Measurements from ENCODE around the gene ZNF841. TPM values are rescaled to one million over a fixed set of nuclear protein-coding genes. Genes with fewer than 3 reads are reported as not detected.
"Not testable (repeated sequence)": the region's sequence is repeated elsewhere in the genome, so short reads cannot be mapped to it uniquely, and the experiment has no call there.

ZNF841 gene
- total RNA-seq, 1 donor from 2014 or later: 8.2 TPM

DNA sequence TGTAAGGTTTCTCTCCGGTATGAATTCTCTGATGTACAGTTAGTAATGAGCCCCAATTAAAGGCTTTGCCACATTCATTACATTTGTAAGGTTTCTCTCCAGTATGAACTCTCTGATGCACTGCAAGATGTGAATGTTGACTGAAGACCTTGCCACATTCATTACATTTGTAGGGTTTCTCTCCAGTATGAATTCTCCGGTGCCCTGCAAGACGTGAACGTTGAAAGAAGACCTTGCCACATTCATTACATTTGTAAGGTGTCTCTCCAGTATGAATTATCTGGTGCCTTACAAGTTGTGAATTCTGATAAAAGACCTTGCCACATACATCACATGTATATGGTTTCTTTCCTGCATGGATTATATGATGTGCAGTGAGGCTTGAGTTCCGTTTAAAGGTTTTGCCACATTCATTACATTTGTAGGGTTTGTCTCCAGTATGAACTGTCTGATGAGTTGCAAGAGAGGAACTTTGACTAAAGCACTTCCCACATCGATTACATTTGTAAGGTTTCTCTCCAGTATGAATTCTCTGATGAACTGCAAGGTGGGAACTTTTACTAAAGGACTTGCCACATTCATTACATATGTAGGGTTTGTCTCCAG is 29.2 kb downstream of the ZNF841 start:
- ATAC-seq: no peak

DNA sequence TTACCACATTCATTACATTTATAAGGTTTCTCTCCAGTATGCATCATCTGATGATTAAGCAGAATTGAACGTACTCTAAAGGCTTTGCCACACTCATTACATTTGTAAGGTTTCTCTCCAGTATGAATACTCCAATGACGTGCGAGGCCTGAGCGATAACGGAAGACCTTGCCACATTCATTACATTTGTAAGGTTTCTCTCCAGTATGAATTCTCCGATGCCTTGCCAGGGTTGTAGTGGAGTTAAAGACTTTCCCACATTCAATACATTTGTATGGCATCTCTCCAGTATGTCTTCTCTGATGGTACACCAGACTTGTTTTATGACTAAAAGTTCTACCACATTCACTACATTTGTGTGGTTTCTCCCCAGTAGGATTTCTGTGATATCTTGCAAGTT is 30.2 kb downstream of the ZNF841 start:
- ATAC-seq: no peak

- ATAC-seq: not testable (repeated sequence)
Measured at GRCh38 chr19:52056480-52056879, 39.1 kb downstream of the ZNF841 start.

- ATAC-seq: not testable (repeated sequence)
Measured at GRCh38 chr19:52051736-52052135, 43.8 kb downstream of the ZNF841 start.

- ATAC-seq: peak; percentile 96
Measured at GRCh38 chr19:52048555-52049501, 46.7 kb downstream of the ZNF841 start, which contains the start of gene ZNF432. Gene ZNF432, minus strand, starts transcription at chr19:52048838. Its CDS starts 1,970 bp downstream, at chr19:52046868.

- ATAC-seq: no peak
Measured at GRCh38 chr19:52039169-52039568, 56.4 kb downstream of the ZNF841 start.

GRCh38 chr19:52034051-52034728 is 61.4 kb downstream of the ZNF841 start:
- no peak for ATAC-seq

GRCh38 chr19:52028780-52029123 is 66.8 kb downstream of the ZNF841 start:
- ATAC-seq: peak; percentile 22

GRCh38 chr19:52028027-52028779 is 67.4 kb downstream of the ZNF841 start, which contains the start of gene ZNF614:
Gene ZNF614, minus strand, starts transcription at chr19:52028379. Its CDS starts 2,634 bp downstream, at chr19:52025745.
- ATAC-seq: peak; percentile 98

GRCh38 chr19:52026255-52026990 is 69.1 kb downstream of the ZNF841 start:
- not testable (repeated sequence) for ATAC-seq

- not testable (repeated sequence) for ATAC-seq
Measured at GRCh38 chr19:52024478-52024877, 71.1 kb downstream of the ZNF841 start.

DNA sequence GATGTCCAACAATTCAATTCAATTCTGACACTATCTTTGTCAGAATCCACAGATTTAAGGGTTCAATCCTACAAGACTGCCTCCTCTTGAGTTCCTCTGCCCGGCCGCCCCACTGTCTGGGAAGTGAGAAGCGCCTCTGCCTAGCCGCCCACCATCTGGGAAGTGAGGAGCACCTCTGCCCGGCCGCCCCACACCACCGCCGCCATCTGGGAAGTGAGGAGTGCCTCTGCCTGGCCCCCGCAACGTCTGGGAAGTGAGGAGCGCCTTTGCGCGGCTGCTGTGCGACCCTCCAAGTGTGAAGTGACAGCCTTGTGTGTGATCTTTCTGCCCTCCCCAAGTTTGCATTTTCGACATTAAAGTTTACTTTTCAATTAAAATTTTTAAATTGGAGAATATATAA is 73.4 kb downstream of the ZNF841 start:
- ATAC-seq: no peak

DNA sequence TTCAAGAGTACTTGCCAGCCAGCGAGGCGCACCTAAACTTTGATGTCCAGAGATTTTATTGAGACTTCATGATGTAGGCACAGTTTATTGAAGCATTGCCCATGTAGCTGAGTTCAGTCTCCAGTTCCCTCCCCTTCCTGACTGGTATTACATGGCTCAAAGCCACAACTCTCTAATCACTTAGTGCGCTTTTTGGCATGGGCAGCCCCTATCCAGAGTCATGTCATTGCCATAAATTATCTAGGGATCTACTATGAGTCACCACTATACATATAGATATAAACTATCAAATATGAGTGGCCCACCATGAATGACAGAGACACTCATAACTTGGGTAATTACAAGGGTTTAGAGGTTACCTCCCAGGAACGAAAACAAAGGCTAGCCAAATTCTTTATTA is 75.1 kb downstream of the ZNF841 start:
- no peak for ATAC-seq

Other genes starting within 250 kb of the ZNF841 start
- 2.8 TPM for gene ZNF577, start 207.8 kb downstream of the ZNF841 start, total RNA-seq
- gene ZNF649, start 190.7 kb downstream of the ZNF841 start, total RNA-seq: 5.4 TPM
- gene ZNF613, start 168.3 kb downstream of the ZNF841 start, total RNA-seq: 3.5 TPM
- gene ZNF350, start 108.9 kb downstream of the ZNF841 start, total RNA-seq: 5.7 TPM
- gene ZNF615, start 87.6 kb downstream of the ZNF841 start, total RNA-seq: 5.2 TPM
- 3.6 TPM for gene ZNF614, start 67.4 kb downstream of the ZNF841 start, total RNA-seq
- gene ZNF432, start 46.9 kb downstream of the ZNF841 start, total RNA-seq: 5.9 TPM
- gene ZNF616, start 44.2 kb upstream of the ZNF841 start, total RNA-seq: 5.7 TPM
- 7.9 TPM for gene ZNF836, start 75.9 kb upstream of the ZNF841 start, total RNA-seq
- gene PPP2R1A, start 94.3 kb upstream of the ZNF841 start, total RNA-seq: 168 TPM
- 6.4 TPM for gene ZNF766, start 173.8 kb upstream of the ZNF841 start, total RNA-seq
- 7.2 TPM for gene ZNF480, start 201.4 kb upstream of the ZNF841 start, total RNA-seq
- gene ZNF610, start 240.5 kb upstream of the ZNF841 start, total RNA-seq: 0.24 TPM